B cell (primary cell): ENCODE data around the gene KIF13A. TPM values are rescaled to one million over a fixed set of nuclear protein-coding genes. Genes with fewer than 3 reads are reported as not detected.

Source experiments
- ATAC-seq: fragments of 200-7000 bp; cut with Tn5 transposase; one replicate; pipeline ENCODE4 v1.10.0; 2021; ENCODE audit warnings: low read depth, mild to moderate bottlenecking, moderate number of reproducible peaks, moderate library complexity
- CTCF ChIA-PET: fragments of 350-600 bp; sonication (Branson Sonifier 250); formaldehyde crosslinking; loops from one replicate; lab custom pipeline; 2021; ENCODE audit warnings: antibody characterized with exemption, inconsistent platforms; lab: Charles Lee
- POLR2A ChIA-PET: fragments of 350-600 bp; sonication (Branson Sonifier 250); formaldehyde crosslinking; loops from one replicate; lab custom pipeline; 2021; ENCODE audit warnings: antibody characterized with exemption; lab: Charles Lee
- DNase-seq: peaks from one replicate; pipeline ENCODE4 v3.0.0; 2013
- H2AFZ ChIP-seq: 2 replicates; pipeline ENCODE4 v1.6.1; 2012; ENCODE audit warnings: mild to moderate bottlenecking, low read depth, low read length; ENCODE audit not compliant: insufficient read depth, poor library complexity, severe bottlenecking
- H3K27ac ChIP-seq, 2 donors: 1 replicate in 1 of 2; 2 replicates in 1 of 2; pipeline ENCODE4 v1.5.1; 2012 to 2013; ENCODE audit warnings: low read length in 2 of 2, mild to moderate bottlenecking in 2 of 2, moderate library complexity in 1 of 2
- H3K27me3 ChIP-seq, 4 experiments: fragments of 200-600 bp in 1 of 4; sonication (generic) in 1 of 4; replicated peaks in 1 of 4; 1 replicate in 2 of 4; 2 replicates in 2 of 4; pipeline versions ENCODE4 v1.6.1 to v1.7.0; 2013 to 2016; ENCODE audit warnings: low read length in 3 of 4, mild to moderate bottlenecking in 2 of 4, mixed read lengths in 1 of 4, moderate library complexity in 1 of 4; ENCODE audit not compliant: insufficient read depth in 4 of 4, control insufficient read depth in 3 of 4; ENCODE audit errors: control extremely low read depth in 1 of 4
- H3K36me3 ChIP-seq, 2 experiments: replicated peaks in 1 of 2; 1 replicate in 1 of 2; 2 replicates in 1 of 2; pipeline versions ENCODE4 v1.6.1 to v1.7.1; 2013; ENCODE audit warnings: low read length in 1 of 2; ENCODE audit not compliant: insufficient read depth in 2 of 2, control insufficient read depth in 1 of 2; ENCODE audit errors: control extremely low read depth in 1 of 2, extremely low read depth in 1 of 2
- H3K4me1 ChIP-seq, 2 donors: fragments of 200-600 bp in 1 of 2; sonication (generic) in 1 of 2; 1 replicate in 1 of 2; 2 replicates in 1 of 2; pipeline versions ENCODE4 v1.5.1 to v1.6.1; 2013 to 2017; ENCODE audit warnings: low read length in 2 of 2; ENCODE audit not compliant: control insufficient read depth in 2 of 2, insufficient read depth in 2 of 2
- H3K4me2 ChIP-seq: replicated peaks from 2 replicates; pipeline ENCODE3; 2012; ENCODE audit warnings: mild to moderate bottlenecking, low read depth, low read length; ENCODE audit not compliant: poor library complexity, severe bottlenecking
- H3K4me3 ChIP-seq, 5 experiments: fragments of 200-600 bp in 1 of 5; sonication (generic) in 1 of 5; 1 replicate in 3 of 5; 2 replicates in 2 of 5; pipeline versions ENCODE4 v1.5.1 to v1.7.0; 2011 to 2016; ENCODE audit warnings: low read length in 4 of 5, mild to moderate bottlenecking in 4 of 5, low read depth in 2 of 5, control low read depth in 1 of 5, moderate library complexity in 1 of 5; ENCODE audit not compliant: insufficient read depth in 1 of 5; ENCODE audit errors: control extremely low read depth in 1 of 5, extremely low read depth in 1 of 5
- H3K79me2 ChIP-seq: fragments of 200-600 bp; sonication (generic); one replicate; pipeline ENCODE4 v1.6.0; 2016; ENCODE audit warnings: low read length; ENCODE audit not compliant: control insufficient read depth, insufficient read depth
- H3K9ac ChIP-seq: fragments of 200-600 bp; sonication (generic); 2 replicates; pipeline ENCODE4 v1.6.1; 2017; ENCODE audit warnings: mild to moderate bottlenecking, low read length, moderate library complexity
- H3K9me3 ChIP-seq, 3 donors: one replicate each; pipeline versions ENCODE4 v1.6.1 to v1.7.1; 2013; ENCODE audit warnings: low read length in 2 of 3; ENCODE audit not compliant: control insufficient read depth in 2 of 3, insufficient read depth in 1 of 3; ENCODE audit errors: control extremely low read depth in 1 of 3
- H4K20me1 ChIP-seq: 2 replicates; pipeline ENCODE4 v1.6.0; 2012; ENCODE audit warnings: mild to moderate bottlenecking, low read length; ENCODE audit not compliant: insufficient read depth, control insufficient read depth, poor library complexity, severe bottlenecking
- H3K27ac Mint-ChIP-seq: one replicate; pipeline ENCODE4 v1.8.0; 2021; ENCODE audit warnings: mixed read lengths
- H3K27me3 Mint-ChIP-seq: one replicate; pipeline ENCODE4 v1.8.0; 2021; ENCODE audit warnings: mixed read lengths
- H3K4me1 Mint-ChIP-seq: one replicate; pipeline ENCODE4 v1.8.0; 2021; ENCODE audit warnings: mixed read lengths
- H3K4me3 Mint-ChIP-seq: one replicate; pipeline ENCODE4 v1.8.0; 2021; ENCODE audit warnings: mixed read lengths
- H3K9me3 Mint-ChIP-seq: one replicate; pipeline ENCODE4 v1.8.0; 2022; ENCODE audit warnings: mixed read lengths; ENCODE audit not compliant: insufficient read depth
- EZH2 ChIP-seq: IDR thresholded peaks from 2 replicates; pipeline ENCODE4 v1.6.1; 2012; ENCODE audit warnings: borderline replicate concordance, low read depth, mild to moderate bottlenecking, moderate library complexity, low read length; ENCODE audit not compliant: insufficient read depth, poor library complexity, severe bottlenecking
- WGBS: methylation state at CpG from one replicate; pipeline ENCODE4 v1.1.5; 2013; ENCODE audit warnings: missing lambda C conversion rate; ENCODE audit not compliant: insufficient coverage; 5-methylcytosine and 5-hydroxymethylcytosine counted together
- intact Hi-C: fragments of 100-400 bp; cut with micrococcal nuclease; formaldehyde crosslinking; loops from one replicate; pipeline ENCODE4 v1.10.0; 2022
- polyA plus RNA-seq: library from polyadenylated mRNA; depleted of rRNA; stranded (reverse); fragments of >200 nt; gene quantifications from 2 replicates; pipeline ENCODE4 v1.2.3, GENCODE V29; 2012
- total RNA-seq, 2 donors: library from RNA; stranded (reverse); fragments of 120-200 nt in 1 of 2; gene quantifications; 1 replicate in 1 of 2; 2 replicates in 1 of 2; pipeline versions ENCODE4 v1.2.3 to v1.2.4, GENCODE V29; 2013 to 2022
- TF ChIP-seq, protein P1 (sequence below): fragments of 200-600 bp; IDR thresholded peaks from one replicate; pipeline ENCODE4 v1.8.0; 2022; ENCODE audit warnings: antibody characterized with exemption, mild to moderate bottlenecking

The KIF13A gene
- total and polyA plus RNA-seq, 2 donors (not counting 1 experiment from before 2014, with no cell fraction given) = 2.1 to 23.4 TPM

- H3K4me2 ChIP-seq = no peak overlapping the region
- Mint-ChIP-seq H3K4me1 (peaks cover 28% of the 10 kb centered on the region), H3K9me3 (no peaks in the 10 kb centered on the region), H3K27me3 (no peaks in the 10 kb centered on the region), H3K27ac (no peak overlapping the region), H3K4me3 (no peak overlapping the region)
- no peak overlapping the region for H3K9ac ChIP-seq
- H3K36me3 ChIP-seq = no peaks in the 10 kb centered on the region
- no peaks in the 10 kb centered on the region for H3K79me2 ChIP-seq
- no peak for ATAC-seq
- no peak overlapping the region for H3K4me3 ChIP-seq
- H3K9me3 ChIP-seq = no peaks in the 10 kb centered on the region
- TF ChIP-seq, protein P1, sequence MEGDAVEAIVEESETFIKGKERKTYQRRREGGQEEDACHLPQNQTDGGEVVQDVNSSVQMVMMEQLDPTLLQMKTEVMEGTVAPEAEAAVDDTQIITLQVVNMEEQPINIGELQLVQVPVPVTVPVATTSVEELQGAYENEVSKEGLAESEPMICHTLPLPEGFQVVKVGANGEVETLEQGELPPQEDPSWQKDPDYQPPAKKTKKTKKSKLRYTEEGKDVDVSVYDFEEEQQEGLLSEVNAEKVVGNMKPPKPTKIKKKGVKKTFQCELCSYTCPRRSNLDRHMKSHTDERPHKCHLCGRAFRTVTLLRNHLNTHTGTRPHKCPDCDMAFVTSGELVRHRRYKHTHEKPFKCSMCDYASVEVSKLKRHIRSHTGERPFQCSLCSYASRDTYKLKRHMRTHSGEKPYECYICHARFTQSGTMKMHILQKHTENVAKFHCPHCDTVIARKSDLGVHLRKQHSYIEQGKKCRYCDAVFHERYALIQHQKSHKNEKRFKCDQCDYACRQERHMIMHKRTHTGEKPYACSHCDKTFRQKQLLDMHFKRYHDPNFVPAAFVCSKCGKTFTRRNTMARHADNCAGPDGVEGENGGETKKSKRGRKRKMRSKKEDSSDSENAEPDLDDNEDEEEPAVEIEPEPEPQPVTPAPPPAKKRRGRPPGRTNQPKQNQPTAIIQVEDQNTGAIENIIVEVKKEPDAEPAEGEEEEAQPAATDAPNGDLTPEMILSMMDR = no peak
- TF ChIP-seq EZH2 = no peak
- DNase-seq = no peak
- no peaks in the 10 kb centered on the region for H4K20me1 ChIP-seq
- no peak overlapping the region for H2AFZ ChIP-seq
- ChIA-PET POLR2A (no interaction called here), CTCF (interaction anchor here (1.2 kb wide), 1 partner anchor 11 kb away, joined by 3 read pairs; no protein-coding TSS in a partner anchor)
- H3K4me1 ChIP-seq = peaks cover 12 to 17% of the 10 kb centered on the region in 2 donors
- WGBS = 95% methylated on average over 2 of the region's 2 CpGs
- H3K27ac ChIP-seq = no peak overlapping the region
- intact Hi-C loops = no loop called here
- H3K27me3 ChIP-seq = no peaks in the 10 kb centered on the region
Measured at GRCh38 chr6:17905611-17906592, 81.5 kb downstream of the KIF13A start.

DNA sequence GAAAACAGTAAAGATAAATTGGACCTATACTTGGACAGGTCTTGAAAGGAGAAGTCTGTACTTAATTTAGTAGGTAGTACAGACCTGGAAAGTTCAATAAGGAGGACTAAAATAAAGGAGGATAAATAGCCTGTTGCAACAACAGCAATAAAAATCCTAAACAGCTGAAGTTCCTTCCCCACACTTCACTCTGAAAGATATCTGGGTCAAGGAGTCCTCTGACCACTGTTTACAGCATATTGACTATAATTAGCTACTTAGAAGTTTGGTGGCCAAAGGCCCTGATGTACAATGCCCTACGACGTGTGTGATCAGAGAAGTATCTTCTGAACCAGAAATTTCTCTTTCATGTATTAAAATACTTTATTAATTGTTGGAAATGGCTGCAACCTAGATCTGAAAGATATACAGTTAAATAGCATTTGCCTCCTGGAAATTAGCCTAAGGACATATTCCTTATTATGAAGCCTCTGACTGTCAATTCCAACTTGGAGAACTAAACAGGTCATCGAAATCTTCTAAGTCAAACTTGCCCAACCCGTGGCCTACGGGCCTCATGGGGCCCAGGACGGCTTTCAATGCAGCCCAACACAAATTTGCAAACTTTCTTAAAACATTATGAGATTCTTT is 82.8 kb downstream of the KIF13A start:
- no CpG with 5 or more reads among the region's 6 CpGs for WGBS
- H3K9ac ChIP-seq = no peak overlapping the region

More for the DNA sequence above, 82.8 kb downstream of the KIF13A start:
- no peak overlapping the region for H3K27ac ChIP-seq
- Mint-ChIP-seq H3K4me1 (peaks cover 21% of the 10 kb centered on the region), H3K27me3 (no peaks in the 10 kb centered on the region), H3K27ac (no peak overlapping the region), H3K4me3 (no peak overlapping the region), H3K9me3 (no peaks in the 10 kb centered on the region)
- H3K79me2 ChIP-seq = no peaks in the 10 kb centered on the region
- ChIA-PET CTCF (interaction anchor here (1.2 kb wide), 1 partner anchor 12 kb away, joined by 3 read pairs; no protein-coding TSS in a partner anchor), POLR2A (no interaction called here)
- no peaks in the 10 kb centered on the region for H3K9me3 ChIP-seq
- H3K36me3 ChIP-seq = no peaks in the 10 kb centered on the region
- H4K20me1 ChIP-seq = no peaks in the 10 kb centered on the region
- peaks cover 9 to 11% of the 10 kb centered on the region in 2 donors for H3K4me1 ChIP-seq
- no peak for ATAC-seq
- H2AFZ ChIP-seq = no peak overlapping the region
- H3K27me3 ChIP-seq = no peaks in the 10 kb centered on the region
- H3K4me2 ChIP-seq = no peak overlapping the region
- TF ChIP-seq, protein P1 = no peak
- no peak for TF ChIP-seq EZH2
- no peak overlapping the region for H3K4me3 ChIP-seq
- intact Hi-C loops = no loop called here
- DNase-seq = no peak
